HEK293 (cell line): ENCODE measurements around the gene COL6A1.
"Not testable (repeated sequence)": the region's sequence is repeated elsewhere in the genome, so short reads cannot be mapped to it uniquely, and the experiment has no call there.

Experiments
- CTCF ChIA-PET: fragments of 350-600 bp; formaldehyde crosslinking; extraction: SDS; loops from one replicate; lab custom pipeline; 2021; ENCODE audit warnings: antibody characterized with exemption; lab: Yijun Ruan, JAX
- POLR2A ChIA-PET: fragments of 300-600 bp; formaldehyde crosslinking; extraction: SDS; loops from one replicate; lab custom pipeline; 2020; ENCODE audit warnings: antibody characterized with exemption, inconsistent platforms; lab: Yijun Ruan, JAX
- H3K27ac ChIP-seq: fragments of 200-500 bp; sonication (Bioruptor generic); 2 replicates; pipeline ENCODE4 v1.5.1; 2014; ENCODE audit warnings: low read depth, low read length, control low read depth, inconsistent platforms; ENCODE audit errors: extremely low read depth
- H3K36me3 ChIP-seq, 2 experiments: fragments of 200-500 bp in 1 of 2; sonication (Bioruptor generic) in 1 of 2; 1 replicate in 1 of 2; 2 replicates in 1 of 2; pipeline ENCODE4 v1.5.1; 2014 to 2017; ENCODE audit warnings: inconsistent platforms in 2 of 2, low read length in 2 of 2; ENCODE audit not compliant: control insufficient read depth in 2 of 2, insufficient read depth in 1 of 2
- H3K4me1 ChIP-seq: fragments of 200-500 bp; sonication (Bioruptor generic); 2 replicates; pipeline ENCODE4 v1.5.1; 2014; ENCODE audit warnings: mild to moderate bottlenecking, low read length, inconsistent platforms; ENCODE audit not compliant: control insufficient read depth, insufficient read depth
- H3K4me3 ChIP-seq: 2 replicates; pipeline ENCODE4 v1.5.1; 2011; ENCODE audit warnings: low read depth, mild to moderate bottlenecking, control low read depth, low read length, moderate library complexity
- H3K9me3 ChIP-seq: fragments of 200-500 bp; sonication (Bioruptor generic); 2 replicates; pipeline ENCODE4 v1.5.1; 2014; ENCODE audit warnings: low read depth, low read length, inconsistent platforms; ENCODE audit not compliant: control insufficient read depth, insufficient read depth
- CTCF ChIP-seq: fragments of 450-650 bp; formaldehyde crosslinking; IDR thresholded peaks from 2 replicates; pipeline ENCODE4 v1.5.1; 2016; ENCODE audit warnings: missing biosample characterization, missing genetic modification characterization
- GLIS1 ChIP-seq: fragments of 450-650 bp; formaldehyde crosslinking; IDR thresholded peaks from 2 replicates; pipeline ENCODE4 v1.5.1; 2016; ENCODE audit warnings: missing biosample characterization, missing genetic modification characterization
- HOXC10 ChIP-seq: sonication (generic); formaldehyde crosslinking; IDR thresholded peaks from 2 replicates; pipeline ENCODE4 v1.8.1; 2023; ENCODE audit warnings: mild to moderate bottlenecking, missing genetic modification reagents
- KLF1 ChIP-seq: fragments of 450-650 bp; formaldehyde crosslinking; IDR thresholded peaks from 2 replicates; pipeline ENCODE4 v1.5.1; 2016; ENCODE audit warnings: missing biosample characterization, missing genetic modification characterization
- PATZ1 ChIP-seq: fragments of 450-650 bp; formaldehyde crosslinking; IDR thresholded peaks from 2 replicates; pipeline ENCODE4 v1.5.1; 2016; ENCODE audit warnings: missing biosample characterization, missing genetic modification characterization
- PRDM2 ChIP-seq: fragments of 450-650 bp; formaldehyde crosslinking; IDR thresholded peaks from 2 replicates; pipeline ENCODE4 v1.5.1; 2016; ENCODE audit warnings: missing biosample characterization, missing genetic modification characterization, borderline replicate concordance
- SALL2 ChIP-seq: fragments of 450-650 bp; formaldehyde crosslinking; IDR thresholded peaks from 2 replicates; pipeline ENCODE4 v1.5.0; 2017; ENCODE audit warnings: missing biosample characterization, mild to moderate bottlenecking, missing genetic modification characterization, borderline replicate concordance
- SP2 ChIP-seq: fragments of 450-650 bp; formaldehyde crosslinking; IDR thresholded peaks from 2 replicates; pipeline ENCODE4 v1.5.1; 2016; ENCODE audit warnings: missing biosample characterization, missing genetic modification characterization
- SP7 ChIP-seq: fragments of 450-650 bp; formaldehyde crosslinking; IDR thresholded peaks from 2 replicates; pipeline ENCODE4 v1.5.1; 2016; ENCODE audit warnings: missing biosample characterization, missing genetic modification characterization
- TCF7L2 ChIP-seq: IDR thresholded peaks from 2 replicates; pipeline ENCODE4 v1.6.1; 2011; ENCODE audit warnings: low read depth, mild to moderate bottlenecking, inconsistent platforms, low read length, moderate library complexity, borderline replicate concordance
- WT1 ChIP-seq: fragments of 450-650 bp; formaldehyde crosslinking; IDR thresholded peaks from 2 replicates; pipeline ENCODE4 v1.5.1; 2016; ENCODE audit warnings: missing biosample characterization, missing genetic modification characterization
- ZEB2 ChIP-seq: fragments of 450-650 bp; formaldehyde crosslinking; IDR thresholded peaks from 2 replicates; pipeline ENCODE4 v1.5.1; 2016; ENCODE audit warnings: missing biosample characterization, missing genetic modification characterization
- ZNF157 ChIP-seq: fragments of 450-650 bp; formaldehyde crosslinking; IDR thresholded peaks from 2 replicates; pipeline ENCODE4 v1.5.1; 2016; ENCODE audit warnings: missing biosample characterization, missing genetic modification characterization
- ZNF266 ChIP-seq: fragments of 450-650 bp; formaldehyde crosslinking; IDR thresholded peaks from 2 replicates; pipeline ENCODE4 v1.5.1; 2016; ENCODE audit warnings: missing biosample characterization, missing genetic modification characterization, low read depth
- ZNF311 ChIP-seq: fragments of 450-650 bp; formaldehyde crosslinking; IDR thresholded peaks from 2 replicates; pipeline ENCODE4 v1.5.1; 2017; ENCODE audit warnings: missing biosample characterization, missing genetic modification characterization, borderline replicate concordance
- ZNF394 ChIP-seq: fragments of 450-650 bp; formaldehyde crosslinking; IDR thresholded peaks from 2 replicates; pipeline ENCODE4 v1.5.1; 2016; ENCODE audit warnings: missing biosample characterization, missing genetic modification characterization, mild to moderate bottlenecking, moderate library complexity, borderline replicate concordance
- ZNF404 ChIP-seq: fragments of 450-650 bp; formaldehyde crosslinking; IDR thresholded peaks from 2 replicates; pipeline ENCODE4 v1.5.1; 2017; ENCODE audit warnings: missing biosample characterization, missing genetic modification characterization
- ZNF426 ChIP-seq: fragments of 450-650 bp; formaldehyde crosslinking; IDR thresholded peaks from 2 replicates; pipeline ENCODE4 v1.5.1; 2017; ENCODE audit warnings: missing biosample characterization, missing genetic modification characterization, mild to moderate bottlenecking, inconsistent platforms, moderate library complexity
- ZNF626 ChIP-seq: fragments of 450-650 bp; sonication (Bioruptor Pico); formaldehyde crosslinking; IDR thresholded peaks from 2 replicates; pipeline ENCODE4 v1.5.1; 2018; ENCODE audit warnings: missing biosample characterization, missing genetic modification characterization, inconsistent platforms
- ZNF76 ChIP-seq: fragments of 450-650 bp; formaldehyde crosslinking; IDR thresholded peaks from 2 replicates; pipeline ENCODE4; 2016; ENCODE audit warnings: low read depth, missing biosample characterization, missing genetic modification characterization, borderline replicate concordance
- ZNF792 ChIP-seq: fragments of 450-650 bp; formaldehyde crosslinking; IDR thresholded peaks from 2 replicates; pipeline ENCODE4 v1.5.1; 2016; ENCODE audit warnings: missing biosample characterization, missing genetic modification characterization

Gene COL6A1

DNA sequence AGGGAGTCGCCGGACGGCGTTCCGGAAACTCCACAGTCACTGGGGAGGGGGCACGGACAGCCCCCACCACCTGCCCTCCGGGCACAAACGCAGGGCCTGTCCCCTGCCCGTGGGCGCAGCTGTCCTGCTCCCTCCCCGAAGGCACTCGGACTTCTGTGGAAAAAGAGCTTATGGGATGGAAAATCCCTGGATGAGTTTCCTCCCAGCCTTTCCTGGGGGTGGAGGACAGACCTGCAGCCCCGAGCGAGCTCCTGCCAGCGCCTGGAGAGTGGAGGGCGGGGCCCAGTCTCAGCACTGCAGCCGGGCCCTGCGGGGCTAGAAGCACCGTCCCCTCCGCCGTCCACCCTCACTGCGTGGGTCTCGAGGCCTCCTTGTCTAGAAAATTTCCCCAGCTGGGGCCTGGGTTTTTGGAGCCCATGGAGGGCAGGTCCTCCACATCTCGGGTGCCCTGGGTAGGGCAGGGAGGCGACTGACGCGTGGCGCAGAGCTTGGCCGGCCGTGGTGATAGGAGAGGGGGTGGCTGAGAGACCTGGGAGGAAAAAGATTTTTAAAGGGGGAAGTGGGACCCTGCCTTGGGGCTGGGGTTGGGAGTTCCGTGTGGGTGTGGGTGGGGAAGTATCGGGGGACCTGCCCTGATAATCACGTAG is 6.4 kb upstream of the COL6A1 start (continued):
- TF ChIP-seq ZNF76 (tag by site-specific recombination), result peak; percentile 67
- TF ChIP-seq ZNF404, result no peak
- peak; percentile 93 for TF ChIP-seq KLF1
- 0 out of 2 replicates have a peak, but pooled peaks have one; percentile 68 for TF ChIP-seq SP7
- no peak for TF ChIP-seq TCF7L2
- TF ChIP-seq ZNF626 (tag by site-specific recombination), result no peak
- TF ChIP-seq HOXC10, result no peak
- no peak for TF ChIP-seq ZNF157 (tag by site-specific recombination)
- TF ChIP-seq SP2 (tag by site-specific recombination), result peak; percentile 33
- peak; percentile 44; the same call in 1 of the 2 replicates for TF ChIP-seq ZEB2 (tag by site-specific recombination)
- no peak for TF ChIP-seq ZNF266 (tag by site-specific recombination)
- no peak for TF ChIP-seq PRDM2
- no peak for TF ChIP-seq ZNF426

- H3K4me1 ChIP-seq, result peaks cover 25% of the 10 kb centered on the region
- CTCF ChIA-PET, result interaction anchor here (0.6 to 1.1 kb wide), 3 partner anchors 9 to 694 kb away, joined by 3 read pairs; no protein-coding TSS in a partner anchor
- H3K4me3 ChIP-seq, POLR2A ChIA-PET, H3K27ac ChIP-seq, H3K9me3 ChIP-seq, H3K36me3 ChIP-seq: not testable (repeated sequence)
- TF ChIP-seq GLIS1 (tag by site-specific recombination), result peak; percentile 51
- peak; percentile 50; the same call in 1 of the 2 replicates for TF ChIP-seq WT1 (tag by site-specific recombination)
- TF ChIP-seq, all 188 proteins: peak for 2; not testable (repeated sequence) for 186
These were observed 5.7 kb upstream of the COL6A1 start for GRCh38 chr21:45975667-45976409.

GRCh38 chr21:45976701-45977311 is 4.8 kb upstream of the COL6A1 start:
- Histone ChIP-seq H3K27ac (no peak overlapping the region), H3K9me3 (no peaks in the 10 kb centered on the region), H3K4me3 (no peak overlapping the region), H3K36me3 (no peaks in the 10 kb centered on the region), H3K4me1 (peaks cover 28% of the 10 kb centered on the region)
- POLR2A ChIA-PET, result no interaction called here
- peak; percentile 41; the same call in 1 of the 2 replicates for TF ChIP-seq PATZ1 (tag by site-specific recombination)
- no peak for TF ChIP-seq CTCF
- TF ChIP-seq ZNF792 (tag by site-specific recombination), result no peak
- TF ChIP-seq ZNF394 (tag by site-specific recombination), result no peak
- TF ChIP-seq SALL2, result no peak
- TF ChIP-seq ZNF311 (tag by site-specific recombination), result no peak
- CTCF ChIA-PET, result interaction anchor here (0.6 kb wide), 1 partner anchor 50 kb away, joined by 3 read pairs; no protein-coding TSS in a partner anchor
